Uterus (tissue), 4 donors: ENCODE data around the gene PKD1. TPM values are rescaled to one million over a fixed set of nuclear protein-coding genes. Genes with fewer than 3 reads are reported as not detected.

ENCODE experiments used
- DNase-seq, 2 donors: peaks; one replicate each; pipeline ENCODE4 v3.0.0-alpha.2; 2019 to 2020
- H3K27ac ChIP-seq, 2 donors: fragments of 200-600 bp; sonication (generic); 1 replicate in 1 of 2; 2 replicates in 1 of 2; pipeline ENCODE4 v1.5.1; 2016 to 2018
- H3K27me3 ChIP-seq, 2 donors: fragments of 200-600 bp; sonication (generic); one replicate each; pipeline ENCODE4 v1.5.1; 2018 to 2019; ENCODE audit warnings: control low read depth in 1 of 2
- H3K36me3 ChIP-seq, 2 donors: fragments of 200-600 bp; sonication (generic); one replicate each; pipeline ENCODE4 v1.5.1; 2019; ENCODE audit warnings: control low read depth in 1 of 2
- H3K4me1 ChIP-seq, 2 donors: fragments of 200-600 bp; sonication (generic); one replicate each; pipeline ENCODE4 v1.5.1; 2018 to 2019; ENCODE audit warnings: control low read depth in 1 of 2
- H3K4me3 ChIP-seq, 2 donors: fragments of 200-600 bp; sonication (generic); 1 replicate in 1 of 2; 2 replicates in 1 of 2; pipeline ENCODE4 v1.5.1; 2018 to 2019; ENCODE audit warnings: mild to moderate bottlenecking in 1 of 2
- H3K9me3 ChIP-seq, 2 donors: fragments of 200-600 bp; sonication (generic); one replicate each; pipeline ENCODE4 v1.5.1; 2019; ENCODE audit warnings: control low read depth in 1 of 2
- CTCF ChIP-seq, 4 experiments: fragments of 200-600 bp in 2 of 4; fragments of 450-650 bp in 2 of 4; sonication (generic) in 2 of 4; IDR thresholded peaks; one replicate each; pipeline ENCODE4 v1.5.1; 2016 to 2019; ENCODE audit warnings: antibody characterized with exemption in 4 of 4, mild to moderate bottlenecking in 2 of 4, moderate library complexity in 1 of 4
- POLR2A ChIP-seq, 2 donors: fragments of 450-650 bp; IDR thresholded peaks; one replicate each; pipeline ENCODE4 v1.6.1; 2016; ENCODE audit warnings: antibody characterized with exemption in 2 of 2, mild to moderate bottlenecking in 1 of 2, moderate library complexity in 1 of 2
- intact Hi-C: fragments of 100-400 bp; cut with DNase I; formaldehyde crosslinking; loops from one replicate; pipeline ENCODE4 v1.15.1; 2023; ENCODE audit warnings: low total_unique reads
- total RNA-seq, 4 donors: library from RNA; depleted of rRNA in 3 of 4; stranded (reverse); fragments of >200 nt in 3 of 4; gene quantifications; one replicate each; pipeline versions ENCODE4 v1.1.0 to v1.2.4, GENCODE V29; 2014 to 2023
- donor health status: DM: yes; HTN: yes; CAD: no.

Gene PKD1
- total RNA-seq, 4 donors from 2014 or later, result 149 to 383 (median 197) TPM

GRCh38 chr16:2077696-2078095, 58.0 kb downstream of the PKD1 start:
- Histone ChIP-seq H3K9me3 (no peaks in the 10 kb centered on the region), H3K27ac (no peak overlapping the region), H3K4me3 (no peak overlapping the region), H3K36me3 (no peaks in the 10 kb centered on the region), H3K27me3 (no peaks in the 10 kb centered on the region), H3K4me1 (no peaks in the 10 kb centered on the region)
- intact Hi-C loops, result no loop called here
- TF ChIP-seq POLR2A (IDR thresholded peaks at IDR 0.05) (no peak), CTCF (IDR thresholded peaks at IDR 0.05) (no peak)
- DNase-seq, result no peak

- intact Hi-C loops, result no loop called here
- DNase-seq, result no peak
- Histone ChIP-seq H3K27me3 (no peaks in the 10 kb centered on the region), H3K4me1 (no peaks in the 10 kb centered on the region), H3K27ac (no peak overlapping the region), H3K36me3 (no peaks in the 10 kb centered on the region), H3K9me3 (no peaks in the 10 kb centered on the region), H3K4me3 (no peak overlapping the region)
- TF ChIP-seq POLR2A (IDR thresholded peaks at IDR 0.05) (no peak), CTCF (IDR thresholded peaks at IDR 0.05) (no peak)
These were observed 58.7 kb downstream of the PKD1 start for GRCh38 chr16:2077016-2077415.

GRCh38 chr16:2076072-2076865, 59.4 kb downstream of the PKD1 start:
- intact Hi-C loops, result no loop called here
- Histone ChIP-seq H3K27ac (no peak overlapping the region), H3K27me3 (no peaks in the 10 kb centered on the region), H3K4me3 (no peak overlapping the region), H3K36me3 (no peaks in the 10 kb centered on the region), H3K4me1 (no peaks in the 10 kb centered on the region), H3K9me3 (no peaks in the 10 kb centered on the region)
- TF ChIP-seq POLR2A (IDR thresholded peaks at IDR 0.05) (no peak), CTCF (IDR thresholded peaks at IDR 0.05) (no peak)
- no peak for DNase-seq

- no peak for TF ChIP-seq CTCF (IDR thresholded peaks at IDR 0.05)
- no peak for TF ChIP-seq POLR2A (IDR thresholded peaks at IDR 0.05)
- no peaks in the 10 kb centered on the region for H3K36me3 ChIP-seq
- no peak overlapping the region for H3K4me3 ChIP-seq
- no peak overlapping the region for H3K27ac ChIP-seq
- H3K4me1 ChIP-seq, result no peaks in the 10 kb centered on the region
- H3K27me3 ChIP-seq, result no peaks in the 10 kb centered on the region
- no peak for DNase-seq
- no peaks in the 10 kb centered on the region for H3K9me3 ChIP-seq
- intact Hi-C loops, result no loop called here
These were observed 60.1 kb downstream of the PKD1 start for GRCh38 chr16:2075631-2076030.

GRCh38 chr16:2074071-2074470, 61.6 kb downstream of the PKD1 start:
- Histone ChIP-seq H3K9me3 (no peaks in the 10 kb centered on the region), H3K4me3 (no peak overlapping the region), H3K27me3 (no peaks in the 10 kb centered on the region), H3K36me3 (no peaks in the 10 kb centered on the region), H3K4me1 (no peaks in the 10 kb centered on the region), H3K27ac (no peak overlapping the region)
- intact Hi-C loops, result no loop called here
- DNase-seq, result no peak
- TF ChIP-seq POLR2A (IDR thresholded peaks at IDR 0.05), result no peak
- no peak for TF ChIP-seq CTCF (IDR thresholded peaks at IDR 0.05)
